Osteoblast (primary cell): Measurements from ENCODE around the gene PNLIPRP3. TPM values are rescaled to one million over a fixed set of nuclear protein-coding genes. Genes with fewer than 3 reads are reported as not detected.

Experiments
- DNase-seq: peaks from one replicate; pipeline ENCODE4 v3.0.0; 2011; ENCODE audit warnings: low spot score, mixed read lengths; ENCODE audit not compliant: insufficient read length; ENCODE audit errors: missing footprints
- H2AFZ ChIP-seq: 2 replicates; pipeline ENCODE4 v1.6.0; 2011; ENCODE audit warnings: mild to moderate bottlenecking, low read length
- H3K27ac ChIP-seq: 2 replicates; pipeline ENCODE4 v1.5.1; 2011; ENCODE audit warnings: mild to moderate bottlenecking, low read depth, low read length, moderate library complexity
- H3K27me3 ChIP-seq: 2 replicates; pipeline ENCODE4 v1.6.0; 2012; ENCODE audit warnings: mild to moderate bottlenecking, control low read depth, inconsistent platforms, low read length, moderate library complexity; ENCODE audit not compliant: insufficient read depth
- H3K36me3 ChIP-seq: 2 replicates; pipeline ENCODE4 v1.5.1; 2011; ENCODE audit warnings: mild to moderate bottlenecking, low read length, control low read depth, moderate library complexity; ENCODE audit not compliant: insufficient read depth
- H3K4me1 ChIP-seq: 2 replicates; pipeline ENCODE4 v1.5.1; 2011; ENCODE audit warnings: mild to moderate bottlenecking, low read length, control low read depth, moderate library complexity; ENCODE audit not compliant: insufficient read depth
- H3K4me2 ChIP-seq: 2 replicates; pipeline ENCODE4 v1.6.0; 2011; ENCODE audit warnings: mild to moderate bottlenecking, low read length; ENCODE audit not compliant: insufficient read depth
- H3K4me3 ChIP-seq: fragments of 200-600 bp; sonication (generic); 3 replicates; pipeline ENCODE4 v1.5.1; 2012; ENCODE audit warnings: mild to moderate bottlenecking, low read length, inconsistent platforms; ENCODE audit not compliant: insufficient read depth
- H3K79me2 ChIP-seq: 2 replicates; pipeline ENCODE4 v1.6.0; 2012; ENCODE audit warnings: mild to moderate bottlenecking, low read length, control low read depth, inconsistent platforms; ENCODE audit not compliant: insufficient read depth
- H3K9me3 ChIP-seq: 2 replicates; pipeline ENCODE4 v1.5.1; 2011; ENCODE audit warnings: low read depth, low read length, control low read depth
- H4K20me1 ChIP-seq: 2 replicates; pipeline ENCODE4 v1.6.0; 2012; ENCODE audit warnings: mild to moderate bottlenecking, low read length, control low read depth; ENCODE audit not compliant: insufficient read depth
- total RNA-seq: library from RNA; depleted of rRNA; stranded (reverse); fragments of >200 nt; gene quantifications from 2 replicates; pipeline ENCODE4 v1.2.3, GENCODE V29; 2012
- TF ChIP-seq, protein P1 (sequence below): IDR thresholded peaks from 2 replicates; pipeline ENCODE4 v1.5.1; 2011; ENCODE audit warnings: mild to moderate bottlenecking, low read depth, low read length, moderate library complexity; ENCODE audit errors: extremely low read depth

Gene PNLIPRP3
- total RNA-seq, 1 donor = 0.72 TPM

GRCh38 chr10:116510565-116510964 is 82.9 kb downstream of the PNLIPRP3 start:
- Histone ChIP-seq H2AFZ (no peak overlapping the region), H3K4me3 (no peak overlapping the region), H3K4me1 (no peaks in the 10 kb centered on the region), H3K27me3 (no peaks in the 10 kb centered on the region), H3K36me3 (no peaks in the 10 kb centered on the region), H3K79me2 (no peaks in the 10 kb centered on the region), H4K20me1 (no peaks in the 10 kb centered on the region), H3K9me3 (no peaks in the 10 kb centered on the region), H3K4me2 (no peak overlapping the region), H3K27ac (no peak overlapping the region)
- no peak for DNase-seq
- TF ChIP-seq, protein P1, sequence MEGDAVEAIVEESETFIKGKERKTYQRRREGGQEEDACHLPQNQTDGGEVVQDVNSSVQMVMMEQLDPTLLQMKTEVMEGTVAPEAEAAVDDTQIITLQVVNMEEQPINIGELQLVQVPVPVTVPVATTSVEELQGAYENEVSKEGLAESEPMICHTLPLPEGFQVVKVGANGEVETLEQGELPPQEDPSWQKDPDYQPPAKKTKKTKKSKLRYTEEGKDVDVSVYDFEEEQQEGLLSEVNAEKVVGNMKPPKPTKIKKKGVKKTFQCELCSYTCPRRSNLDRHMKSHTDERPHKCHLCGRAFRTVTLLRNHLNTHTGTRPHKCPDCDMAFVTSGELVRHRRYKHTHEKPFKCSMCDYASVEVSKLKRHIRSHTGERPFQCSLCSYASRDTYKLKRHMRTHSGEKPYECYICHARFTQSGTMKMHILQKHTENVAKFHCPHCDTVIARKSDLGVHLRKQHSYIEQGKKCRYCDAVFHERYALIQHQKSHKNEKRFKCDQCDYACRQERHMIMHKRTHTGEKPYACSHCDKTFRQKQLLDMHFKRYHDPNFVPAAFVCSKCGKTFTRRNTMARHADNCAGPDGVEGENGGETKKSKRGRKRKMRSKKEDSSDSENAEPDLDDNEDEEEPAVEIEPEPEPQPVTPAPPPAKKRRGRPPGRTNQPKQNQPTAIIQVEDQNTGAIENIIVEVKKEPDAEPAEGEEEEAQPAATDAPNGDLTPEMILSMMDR = no peak

- Histone ChIP-seq H3K4me3 (no peak overlapping the region), H3K27ac (no peak overlapping the region)
- TF ChIP-seq, protein P1 = no peak
Observed at GRCh38 chr10:116511365-116511764, 83.7 kb downstream of the PNLIPRP3 start.

GRCh38 chr10:116521424-116522290 is 94.0 kb downstream of the PNLIPRP3 start:
- DNase-seq = peak; percentile 74
- Histone ChIP-seq H3K4me2 (no peak overlapping the region), H3K36me3 (no peaks in the 10 kb centered on the region), H3K79me2 (no peaks in the 10 kb centered on the region), H3K27me3 (no peaks in the 10 kb centered on the region), H3K4me3 (no peak overlapping the region), H2AFZ (no peak overlapping the region), H4K20me1 (no peaks in the 10 kb centered on the region), H3K27ac (no peak overlapping the region), H3K4me1 (no peaks in the 10 kb centered on the region), H3K9me3 (no peaks in the 10 kb centered on the region)
- TF ChIP-seq, protein P1 = peak; percentile 83

More at GRCh38 chr10:116511365-116511764, 83.7 kb downstream of the PNLIPRP3 start:
- H3K9me3 ChIP-seq = no peaks in the 10 kb centered on the region
- no peaks in the 10 kb centered on the region for H3K36me3 ChIP-seq
- no peak for DNase-seq
- H3K4me1 ChIP-seq = no peaks in the 10 kb centered on the region
- no peak overlapping the region for H3K4me2 ChIP-seq
- H2AFZ ChIP-seq = no peak overlapping the region
- H3K79me2 ChIP-seq = no peaks in the 10 kb centered on the region
- no peaks in the 10 kb centered on the region for H4K20me1 ChIP-seq
- no peaks in the 10 kb centered on the region for H3K27me3 ChIP-seq

- no peaks in the 10 kb centered on the region for H3K79me2 ChIP-seq
- H3K9me3 ChIP-seq = no peaks in the 10 kb centered on the region
- H3K27me3 ChIP-seq = no peaks in the 10 kb centered on the region
- no peaks in the 10 kb centered on the region for H3K4me1 ChIP-seq
- no peak overlapping the region for H3K4me3 ChIP-seq
- H3K27ac ChIP-seq = no peak overlapping the region
- no peaks in the 10 kb centered on the region for H3K36me3 ChIP-seq
- TF ChIP-seq, protein P1 = no peak
- DNase-seq = no peak
- no peak overlapping the region for H3K4me2 ChIP-seq
- no peak overlapping the region for H2AFZ ChIP-seq
- no peaks in the 10 kb centered on the region for H4K20me1 ChIP-seq
Observed at GRCh38 chr10:116522803-116523381, 95.2 kb downstream of the PNLIPRP3 start.
